H1 (cell line): ENCODE data around the gene LRRC45. TPM values are rescaled to one million over a fixed set of nuclear protein-coding genes. Genes with fewer than 3 reads are reported as not detected.

Experiments used
- CTCF ChIA-PET: fragments of 300-600 bp; sonication (Branson Sonifier 250); formaldehyde crosslinking; loops from one replicate; lab custom pipeline; 2021; ENCODE audit not compliant: partially characterized antibody; lab: Charles Lee
- POLR2A ChIA-PET: fragments of 300-600 bp; sonication (Branson Sonifier 250); formaldehyde crosslinking; loops from one replicate; lab custom pipeline; 2021; ENCODE audit warnings: inconsistent platforms; ENCODE audit not compliant: partially characterized antibody; lab: Charles Lee
- DNase-seq, 2 experiments: peaks; one replicate each; pipeline versions ENCODE4 v3.0.0 to v3.0.0-alpha.2; 2010 to 2022; ENCODE audit warnings: low spot score in 2 of 2, low read depth in 1 of 2, mixed read lengths in 1 of 2
- FAIRE-seq: peaks from 2 replicates; lab custom pipeline; 2011; peaks lifted over from hg19 to GRCh38; lab: Jason Lieb, UNC
- H2AFZ ChIP-seq: 2 replicates; pipeline ENCODE4 v1.8.1; 2012; ENCODE audit warnings: low read length, inconsistent platforms
- H2AK5ac ChIP-seq: 2 replicates; pipeline ENCODE4 v1.6.1; 2013; ENCODE audit warnings: low read depth, low read length
- H2BK120ac ChIP-seq: replicated peaks from 2 replicates; pipeline ENCODE3; 2013; ENCODE audit warnings: low read depth, low read length, inconsistent platforms
- H2BK12ac ChIP-seq: 2 replicates; pipeline ENCODE4 v1.6.1; 2013; ENCODE audit warnings: low read depth, low read length
- H2BK15ac ChIP-seq: 2 replicates; pipeline ENCODE4 v1.6.1; 2013; ENCODE audit warnings: low read length
- H2BK20ac ChIP-seq: 2 replicates; pipeline ENCODE4 v1.6.1; 2013; ENCODE audit warnings: low read length
- H2BK5ac ChIP-seq: 2 replicates; pipeline ENCODE4 v1.6.1; 2013; ENCODE audit warnings: low read depth, low read length
- H3K14ac ChIP-seq: 2 replicates; pipeline ENCODE4 v1.6.1; 2013; ENCODE audit warnings: inconsistent platforms; ENCODE audit not compliant: insufficient read length
- H3K18ac ChIP-seq: 2 replicates; pipeline ENCODE4 v1.6.1; 2013; ENCODE audit warnings: low read length; ENCODE audit errors: extremely low read depth
- H3K23ac ChIP-seq: 2 replicates; pipeline ENCODE4 v1.6.1; 2013; ENCODE audit warnings: inconsistent platforms; ENCODE audit not compliant: insufficient read length
- H3K23me2 ChIP-seq: 2 replicates; pipeline ENCODE4 v1.6.1; 2013; ENCODE audit warnings: low read depth, low read length
- H3K27ac ChIP-seq: 2 replicates; pipeline ENCODE4 v1.6.1; 2011; ENCODE audit warnings: low read depth, low read length, inconsistent platforms
- H3K27me3 ChIP-seq, 4 experiments: replicated peaks in 1 of 4; 1 replicate in 1 of 4; 2 replicates in 3 of 4; pipeline versions ENCODE4 v1.6.1 to v1.8.1; 2011 to 2013; ENCODE audit warnings: low read length in 3 of 4, mild to moderate bottlenecking in 3 of 4, inconsistent platforms in 2 of 4, mixed read lengths in 2 of 4, moderate library complexity in 1 of 4; ENCODE audit not compliant: control insufficient read depth in 3 of 4, insufficient read depth in 3 of 4; ENCODE audit errors: extremely low read depth in 1 of 4
- H3K36me3 ChIP-seq, 4 experiments: 2 replicates each; pipeline versions ENCODE4 v1.6.1 to v1.8.1; 2011 to 2013; ENCODE audit warnings: mild to moderate bottlenecking in 4 of 4, low read length in 3 of 4, moderate library complexity in 2 of 4, control low read depth in 1 of 4, inconsistent platforms in 1 of 4; ENCODE audit not compliant: insufficient read depth in 4 of 4, control insufficient read depth in 2 of 4
- H3K4ac ChIP-seq: replicated peaks from 2 replicates; pipeline ENCODE3; 2013; ENCODE audit warnings: low read length, low read depth, mixed read lengths, inconsistent platforms; ENCODE audit not compliant: insufficient read length
- H3K4me1 ChIP-seq, 4 experiments: replicated peaks in 1 of 4; 1 replicate in 1 of 4; 2 replicates in 3 of 4; pipeline versions ENCODE4 v1.6.1 to v1.8.1; 2011 to 2013; ENCODE audit warnings: low read length in 3 of 4, inconsistent platforms in 2 of 4, mixed read lengths in 1 of 4; ENCODE audit not compliant: insufficient read depth in 4 of 4, control insufficient read depth in 3 of 4
- H3K4me2 ChIP-seq, 2 experiments: 2 replicates each; pipeline versions ENCODE4 v1.6.1 to v1.8.1; 2011 to 2013; ENCODE audit warnings: low read depth in 2 of 2, low read length in 2 of 2, control low read depth in 1 of 2, inconsistent platforms in 1 of 2, mild to moderate bottlenecking in 1 of 2; ENCODE audit not compliant: insufficient read depth in 1 of 2
- H3K4me3 ChIP-seq, 4 experiments: fragments of 200-600, 300-600 bp in 1 of 4; sonication (generic), shearing (Covaris generic), sonication (Bioruptor Twin) in 1 of 4; 2 replicates each; pipeline versions ENCODE4 v1.5.1 to v1.8.1; 2011 to 2016; ENCODE audit warnings: low read length in 4 of 4, low read depth in 3 of 4, control low read depth in 2 of 4, inconsistent platforms in 2 of 4, mild to moderate bottlenecking in 2 of 4, mixed read lengths in 1 of 4, moderate library complexity in 1 of 4; ENCODE audit not compliant: insufficient read depth in 2 of 4; ENCODE audit errors: extremely low read depth in 1 of 4
- H3K56ac ChIP-seq: replicated peaks from 2 replicates; pipeline ENCODE3; 2013; ENCODE audit warnings: low read depth, mild to moderate bottlenecking, mixed read lengths, low read length, inconsistent platforms; ENCODE audit not compliant: insufficient read length
- H3K79me1 ChIP-seq: 2 replicates; pipeline ENCODE4 v1.6.1; 2013; ENCODE audit warnings: low read depth, low read length, control low read depth
- H3K79me2 ChIP-seq, 2 experiments: 2 replicates each; pipeline versions ENCODE4 v1.6.1 to v1.8.1; 2012 to 2013; ENCODE audit warnings: low read length in 2 of 2, mild to moderate bottlenecking in 2 of 2, inconsistent platforms in 1 of 2; ENCODE audit not compliant: insufficient read depth in 2 of 2, control insufficient read depth in 1 of 2
- H3K9ac ChIP-seq, 4 experiments: replicated peaks in 1 of 4; 1 replicate in 1 of 4; 2 replicates in 3 of 4; pipeline versions ENCODE4 v1.6.1 to v1.8.1; 2011 to 2013; ENCODE audit warnings: low read depth in 3 of 4, low read length in 3 of 4, control low read depth in 2 of 4, mild to moderate bottlenecking in 2 of 4, moderate library complexity in 2 of 4, inconsistent platforms in 1 of 4; ENCODE audit errors: extremely low read depth in 1 of 4
- H3K9me3 ChIP-seq, 2 experiments: 2 replicates each; pipeline versions ENCODE4 v1.6.1 to v1.8.1; 2012 to 2013; ENCODE audit warnings: mild to moderate bottlenecking in 2 of 2, moderate library complexity in 2 of 2, control low read depth in 1 of 2, inconsistent platforms in 1 of 2, low read depth in 1 of 2, low read length in 1 of 2, mixed read lengths in 1 of 2; ENCODE audit not compliant: insufficient read depth in 2 of 2
- H4K20me1 ChIP-seq, 2 experiments: replicated peaks in 1 of 2; 2 replicates each; pipeline versions ENCODE3 to v1.8.1; 2011 to 2013; ENCODE audit warnings: inconsistent platforms in 2 of 2, low read length in 2 of 2, mild to moderate bottlenecking in 1 of 2; ENCODE audit not compliant: insufficient read depth in 2 of 2, control insufficient read depth in 1 of 2
- H4K5ac ChIP-seq: 2 replicates; pipeline ENCODE4 v1.6.1; 2013; ENCODE audit warnings: low read length, low read depth, mixed read lengths, inconsistent platforms; ENCODE audit not compliant: insufficient read length
- H4K8ac ChIP-seq: 2 replicates; pipeline ENCODE4 v1.8.0; 2013; ENCODE audit warnings: mild to moderate bottlenecking, moderate library complexity, low read length, inconsistent platforms; ENCODE audit not compliant: insufficient read depth; ENCODE audit errors: extremely low read depth
- H4K91ac ChIP-seq: replicated peaks from 2 replicates; pipeline ENCODE3; 2013; ENCODE audit warnings: low read length, mixed read lengths, inconsistent platforms; ENCODE audit not compliant: insufficient read length
- EP300 ChIP-seq, 2 experiments: IDR thresholded peaks; 1 replicate in 1 of 2; 2 replicates in 1 of 2; pipeline ENCODE4 v1.6.1; 2011 to 2012; ENCODE audit warnings: low read depth in 2 of 2, low read length in 2 of 2, mild to moderate bottlenecking in 2 of 2, borderline replicate concordance in 1 of 2, inconsistent platforms in 1 of 2, moderate library complexity in 1 of 2
- GABPA ChIP-seq: IDR thresholded peaks from 2 replicates; pipeline ENCODE4 v1.6.1; 2011; ENCODE audit warnings: mild to moderate bottlenecking, low read length, moderate library complexity, borderline replicate concordance; ENCODE audit not compliant: insufficient read depth
- GTF2F1 ChIP-seq: IDR thresholded peaks from 2 replicates; pipeline ENCODE4 v1.6.1; 2012; ENCODE audit warnings: low read depth, low read length, improper control_type of control experiment, borderline replicate concordance
- MAX ChIP-seq: IDR thresholded peaks from 2 replicates; pipeline ENCODE4 v1.6.1; 2012; ENCODE audit warnings: inconsistent platforms
- POLR2A ChIP-seq, 2 experiments: IDR thresholded peaks; 1 replicate in 1 of 2; 2 replicates in 1 of 2; pipeline ENCODE4 v1.6.1; 2011; ENCODE audit warnings: low read depth in 2 of 2, low read length in 2 of 2, mild to moderate bottlenecking in 2 of 2; ENCODE audit errors: control extremely low read depth in 1 of 2
- SAP30 ChIP-seq: fragments of 300-600 bp; sonication (generic); IDR thresholded peaks from 2 replicates; pipeline ENCODE4 v1.7.1; 2012; ENCODE audit warnings: low read length, moderate library complexity, mild to moderate bottlenecking, inconsistent platforms; ENCODE audit not compliant: insufficient read depth, insufficient replicate concordance
- SIN3A ChIP-seq, 2 experiments: IDR thresholded peaks in 1 of 2; conservative IDR thresholded peaks in 1 of 2; 2 replicates each; pipeline ENCODE4 v1.6.1; 2011 to 2012; ENCODE audit warnings: low read length in 2 of 2, improper control_type of control experiment in 1 of 2, low read depth in 1 of 2, mild to moderate bottlenecking in 1 of 2
- WGBS, 2 experiments: shearing (Covaris generic) in 1 of 2; methylation state at CpG; one replicate each; pipeline versions ENCODE4 v1.1.6 to v1.1.7; 2013 to 2015; ENCODE audit warnings: low lambda C conversion rate in 2 of 2, mixed read lengths in 2 of 2, inconsistent platforms in 1 of 2, low coverage in 1 of 2, missing lambda C conversion rate in 1 of 2; ENCODE audit not compliant: insufficient replicate concordance in 2 of 2, insufficient coverage in 1 of 2, insufficient read length in 1 of 2; ENCODE audit errors: extremely low coverage in 1 of 2, missing lambda C conversion rate in 1 of 2; 5-methylcytosine and 5-hydroxymethylcytosine counted together
- polyA plus RNA-seq, 7 experiments: library from polyadenylated mRNA; depleted of rRNA in 3 of 7; stranded (reverse) in 5 of 7; unstranded in 2 of 7; fragments of >200 nt in 5 of 7; fragments of 200-250 nt in 2 of 7; gene quantifications; 1 replicate in 5 of 7; 2 replicates in 1 of 7; 4 replicates in 1 of 7; pipeline versions ENCODE4 v1.2.1 to v1.2.3, GENCODE V29; 2011 to 2013; ENCODE audit warnings: missing spikeins in 2 of 7, mixed read lengths in 2 of 7
- total RNA-seq: library from RNA; stranded (reverse); fragmentation: NEBNext Ultra II Directional; extraction: Animal tissue kit (Norgen Biotek cat#: 25700); gene quantifications from 2 replicates; pipeline ENCODE4 v1.2.1, GENCODE V29; 2021

Gene LRRC45
- total and polyA plus RNA-seq, 2 of the 8 experiments (the other 6 are each of a cell fraction or from before 2014, with no cell fraction given): 11.5 to 29.0 TPM

- no peaks in the 10 kb centered on the region for H3K9me3 ChIP-seq
- H3K4me3 ChIP-seq: no peak overlapping the region
- H2BK5ac ChIP-seq: no peak overlapping the region
- peaks cover 0 to 6% of the 10 kb centered on the region in 2 experiments for H4K20me1 ChIP-seq
- H3K79me2 ChIP-seq: no peaks in the 10 kb centered on the region
- WGBS, 2 experiments: 93% methylated on average over 20 of the region's 20 CpGs; no CpG with 5 or more reads in 1 of the 2 experiments
- no peak overlapping the region for H3K23ac ChIP-seq
- DNase-seq (no peak), FAIRE-seq (no peak)
- peaks cover 8% of the 10 kb centered on the region; the same call in 1 of the 2 replicates for H3K23me2 ChIP-seq
- H3K27me3 ChIP-seq: no peaks in the 10 kb centered on the region
- no peak overlapping the region for H3K14ac ChIP-seq
- H2BK15ac ChIP-seq: no peak overlapping the region
- H3K79me1 ChIP-seq: peaks cover 5% of the 10 kb centered on the region; the same call in 1 of the 2 replicates
- no peak overlapping the region for H2AK5ac ChIP-seq
- H3K4me1 ChIP-seq: peaks cover 0 to 10% (median 5%) of the 10 kb centered on the region in 4 experiments; a peak in 5 of 7 replicates
- no peak overlapping the region; a peak in 2 of 7 replicates for H3K9ac ChIP-seq
- H3K56ac ChIP-seq: no peak overlapping the region
- no peak overlapping the region for H2BK20ac ChIP-seq
- no peak overlapping the region for H2BK12ac ChIP-seq
- no peak overlapping the region for H4K91ac ChIP-seq
- H4K8ac ChIP-seq: no peak overlapping the region
- H2BK120ac ChIP-seq: no peak overlapping the region
- no peak overlapping the region for H4K5ac ChIP-seq
- H3K4me2 ChIP-seq: no peak overlapping the region; a peak in 1 of 4 replicates
- peaks cover 8 to 17% (median 15%) of the 10 kb centered on the region in 4 experiments; a peak in 5 of 8 replicates for H3K36me3 ChIP-seq
- no peak overlapping the region for H3K18ac ChIP-seq
- POLR2A ChIA-PET: interaction anchor here (0.9 to 16.2 kb wide), 10 partner anchors 9 to 37 kb away, joined by 3 to 161 read pairs (median 7); partner anchors contain the start of genes DCXR, GPS1, RAC3 and RFNG
- no peak overlapping the region for H3K27ac ChIP-seq
- CTCF ChIA-PET: interaction anchor here (0.8 to 4.3 kb wide), 12 partner anchors 8 to 136 kb away, joined by 3 to 21 read pairs (median 3); partner anchors contain the start of genes DCXR and RAC3
- H3K4ac ChIP-seq: no peak overlapping the region
- H2AFZ ChIP-seq: no peak overlapping the region
- TF ChIP-seq GABPA: no peak
- TF ChIP-seq POLR2A (IDR thresholded peaks at IDR 0.05; ENCODE audit: control extremely low read depth in 1 of 2, low read depth in 2 of 2, low read length in 2 of 2): no peak
- TF ChIP-seq MAX: no peak
- TF ChIP-seq GTF2F1: no peak
- TF ChIP-seq SAP30: no peak
- no peak for TF ChIP-seq EP300 (IDR thresholded peaks at IDR 0.05; ENCODE audit: borderline replicate concordance in 1 of 2, low read depth in 2 of 2, low read length in 2 of 2)
- no peak for TF ChIP-seq SIN3A (conservative IDR thresholded peaks at IDR 0.05 in 1 of 2, IDR thresholded peaks at IDR 0.05 in 1 of 2; ENCODE audit: low read depth in 1 of 2, low read length in 2 of 2)
Observed at GRCh38 chr17:82063424-82064415, 40.6 kb downstream of the LRRC45 start.
